Middle frontal gyrus (tissue), 1 donor: ENCODE data around the gene SLC26A1.
A peak's percentile ranks its signal among the peaks of the same experiment; 100 is the strongest.
"Not testable (repeated sequence)": the region's sequence is repeated elsewhere in the genome, so short reads cannot be mapped to it uniquely, and the experiment has no call there.

ENCODE experiments used
- DNase-seq: peaks from one replicate; pipeline ENCODE4 v3.0.0-alpha.2; 2015; ENCODE audit warnings: low spot score; ENCODE audit errors: extremely low spot score

SLC26A1 gene

DNA sequence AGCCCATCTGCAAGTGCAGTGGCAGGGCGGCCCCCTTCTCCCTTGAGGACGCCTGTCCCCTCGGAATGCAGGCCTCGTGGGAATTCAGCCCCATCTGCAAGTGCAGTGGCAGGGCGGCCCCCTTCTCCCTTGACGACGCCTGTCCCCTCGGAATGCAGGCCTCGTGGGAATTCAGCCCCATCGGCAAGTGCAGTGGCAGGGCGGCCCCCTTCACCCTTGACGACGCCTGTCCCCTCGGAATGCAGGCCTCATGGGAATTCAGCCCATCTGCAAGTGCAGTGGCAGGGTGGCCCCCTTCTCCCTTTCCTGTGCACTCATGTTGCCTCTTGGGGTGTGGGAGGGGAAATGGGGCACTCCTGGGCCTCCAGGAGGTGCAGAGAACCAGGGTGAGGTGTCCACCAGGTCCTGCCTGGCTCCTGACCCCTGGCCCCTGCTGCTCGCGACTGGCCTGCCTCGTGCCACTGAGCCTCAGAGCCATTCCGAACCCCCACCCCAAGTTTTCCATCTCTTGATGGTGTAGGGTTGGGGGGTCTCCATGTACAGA, 6.8 kb upstream of the SLC26A1 start:
- no peak for DNase-seq

GRCh38 chr4:999240-999863, 6.1 kb upstream of the SLC26A1 start:
- not testable (repeated sequence) for DNase-seq

- DNase-seq, result no peak
Measured at GRCh38 chr4:998096-998691, 5.0 kb upstream of the SLC26A1 start.

- DNase-seq, result no peak
Measured at GRCh38 chr4:997375-998071, 4.3 kb upstream of the SLC26A1 start.

- no peak for DNase-seq
Measured at GRCh38 chr4:996997-997374, 3.8 kb upstream of the SLC26A1 start.

- DNase-seq, result no peak
Measured at GRCh38 chr4:996030-996996, 3.1 kb upstream of the SLC26A1 start.

- no peak for DNase-seq
Measured at GRCh38 chr4:995311-996026, 2.3 kb upstream of the SLC26A1 start.

DNA sequence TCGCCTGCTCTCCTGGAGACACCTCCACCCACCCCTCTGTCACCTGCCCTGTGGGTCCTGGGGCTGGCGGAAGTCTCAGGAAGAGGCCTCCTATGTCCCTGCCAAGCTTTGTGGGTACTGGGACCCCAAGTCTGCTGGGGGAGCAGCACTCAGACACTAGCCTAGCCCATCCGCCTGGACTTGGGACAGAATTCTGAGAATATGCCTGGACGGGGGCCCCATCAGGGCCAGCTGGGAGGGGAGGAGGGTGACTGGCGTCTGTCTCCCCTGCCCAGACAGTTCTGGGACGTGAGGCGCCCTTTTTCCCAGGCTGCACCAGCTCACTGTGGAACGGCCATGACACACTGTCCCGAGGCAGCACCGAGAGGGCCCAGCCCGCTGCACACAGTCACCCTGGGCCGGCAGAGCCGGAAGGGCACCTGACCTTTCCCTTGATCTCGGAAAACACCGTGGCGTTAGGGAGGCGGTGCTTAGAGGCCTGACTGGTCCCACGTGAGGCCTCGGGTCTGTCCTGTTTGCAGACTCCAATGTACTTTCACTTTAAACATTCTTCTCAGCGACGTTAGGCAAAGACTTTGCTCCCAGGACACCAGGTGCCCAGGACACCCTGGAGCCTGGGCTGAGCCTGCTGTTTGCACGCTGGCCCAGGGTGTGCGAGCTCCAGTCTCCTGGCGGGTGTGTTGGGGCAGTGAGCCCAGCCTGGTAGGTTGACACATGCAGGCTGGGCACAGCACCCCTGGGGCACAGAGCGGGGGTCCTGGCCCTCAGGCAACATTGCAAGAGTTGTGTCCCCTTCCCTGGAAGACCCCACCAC, 700 bp downstream of the SLC26A1 start:
- no peak for DNase-seq

DNA sequence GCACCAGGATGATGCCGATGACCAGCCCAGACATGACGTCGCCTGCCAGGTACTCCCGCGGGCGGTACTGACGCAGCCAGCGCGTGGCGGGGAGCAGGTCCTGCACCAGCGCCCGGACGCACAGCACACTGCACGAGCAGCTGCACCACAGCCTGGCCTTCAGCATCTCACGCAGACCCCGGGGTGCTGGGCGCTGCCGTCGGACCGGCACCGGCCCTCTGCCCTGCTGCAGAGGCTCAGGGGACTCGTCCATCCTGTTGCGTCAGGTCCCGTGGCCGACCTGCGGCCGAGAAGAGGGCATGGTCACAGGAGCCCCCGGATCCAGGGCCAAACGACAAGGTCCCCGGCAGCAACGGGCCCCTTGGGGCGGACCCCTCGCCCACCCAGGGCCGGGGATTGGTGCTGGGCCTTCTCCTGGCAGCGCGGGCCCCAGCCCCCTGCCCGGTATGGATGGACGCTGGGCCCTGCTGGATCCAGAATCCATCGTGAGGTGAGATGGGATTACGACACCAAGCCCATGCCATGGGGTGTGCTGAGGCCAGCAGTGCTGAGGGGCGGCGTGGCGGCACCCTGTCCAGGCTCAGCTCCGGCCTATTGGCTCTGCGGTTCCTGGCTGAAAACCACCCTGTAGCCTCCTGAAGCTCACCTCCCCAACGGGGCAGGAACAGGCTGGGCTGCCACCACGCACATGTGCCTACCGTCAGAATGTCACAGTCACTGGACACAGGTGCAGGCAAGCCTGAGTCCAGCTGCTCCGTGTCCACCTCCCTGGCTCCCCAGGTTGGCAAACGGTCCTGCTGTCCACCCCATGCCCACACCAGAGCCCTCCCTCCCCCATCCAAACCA, 1.5 kb downstream of the SLC26A1 start:
- no peak for DNase-seq

GRCh38 chr4:990746-991367, 2.3 kb downstream of the SLC26A1 start:
- no peak for DNase-seq

DNA sequence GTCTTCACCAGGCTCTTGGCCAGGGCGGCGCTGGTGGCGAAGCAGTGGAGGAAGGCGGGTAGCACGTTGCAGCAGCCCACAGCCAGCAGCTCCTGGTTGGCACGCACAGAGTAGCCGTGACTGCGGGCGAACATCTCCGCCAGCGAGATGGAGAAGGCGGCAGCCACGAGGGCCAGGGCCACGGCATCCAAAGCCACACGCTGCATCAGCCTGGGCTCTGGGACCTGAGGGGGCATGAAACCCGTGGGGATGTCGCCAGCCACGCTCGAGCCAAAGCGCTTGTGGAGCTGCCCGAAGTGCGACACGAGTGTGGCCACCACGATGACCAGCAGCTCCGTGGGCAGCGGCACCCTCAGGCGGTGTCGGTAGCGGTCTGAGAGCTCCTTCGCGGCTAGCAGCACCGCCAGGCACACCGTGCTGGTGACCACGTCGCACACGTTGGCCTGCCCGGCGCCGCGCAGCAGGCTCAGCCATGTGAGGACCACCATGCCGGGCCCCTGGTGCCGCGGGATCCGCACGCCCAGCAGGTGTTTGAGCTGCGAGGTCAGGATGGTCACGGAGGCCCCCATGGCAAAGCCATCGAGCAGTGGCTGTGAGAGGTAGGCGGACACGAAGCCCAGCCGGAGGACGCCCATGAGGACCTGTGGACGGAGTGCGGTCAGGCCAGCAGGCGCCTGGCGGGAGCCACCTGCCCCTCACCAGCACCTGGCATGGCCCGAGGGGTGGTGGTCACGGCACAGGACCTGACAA, 3.3 kb downstream of the SLC26A1 start:
- no peak for DNase-seq

GRCh38 chr4:988726-989721, 4.2 kb downstream of the SLC26A1 start:
- no peak for DNase-seq

- no peak for DNase-seq
Measured at GRCh38 chr4:987624-988513, 5.3 kb downstream of the SLC26A1 start.

DNA sequence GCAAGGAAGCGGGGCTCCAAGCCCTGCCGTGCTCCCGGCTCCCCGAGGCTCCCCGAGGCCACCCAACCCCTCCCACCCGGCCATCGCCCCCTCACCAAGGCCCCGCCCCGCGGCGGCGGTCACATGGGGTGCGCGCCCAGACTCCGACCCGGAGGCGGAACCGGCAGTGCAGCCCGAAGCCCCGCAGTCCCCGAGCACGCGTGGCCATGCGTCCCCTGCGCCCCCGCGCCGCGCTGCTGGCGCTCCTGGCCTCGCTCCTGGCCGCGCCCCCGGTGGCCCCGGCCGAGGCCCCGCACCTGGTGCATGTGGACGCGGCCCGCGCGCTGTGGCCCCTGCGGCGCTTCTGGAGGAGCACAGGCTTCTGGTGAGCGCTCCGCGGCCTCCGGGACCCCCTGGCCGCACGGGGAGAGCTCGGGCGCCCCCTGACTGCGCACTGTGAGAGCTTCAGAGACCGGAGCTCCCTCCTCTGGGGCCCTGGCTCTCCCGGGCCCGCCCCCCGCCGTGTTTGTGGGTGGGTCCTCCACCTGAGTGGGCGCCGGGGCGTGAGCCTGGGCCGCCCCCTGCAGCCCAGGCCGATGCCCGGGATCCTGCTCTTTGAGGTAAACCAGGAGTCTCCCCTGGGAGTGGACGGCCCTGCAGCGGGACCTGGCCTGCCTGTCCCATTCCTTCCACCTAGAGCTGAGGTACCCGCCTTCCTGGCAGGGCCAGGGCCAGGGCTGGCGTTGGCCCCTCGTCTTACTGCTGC, 6.2 kb downstream of the SLC26A1 start, which contains the start of gene IDUA:
Gene IDUA, plus strand, starts transcription at position 166 of the 745 bp plus-strand sequence. Its CDS starts 41 bp downstream, at position 207.
- DNase-seq, result peak; percentile 71

DNA sequence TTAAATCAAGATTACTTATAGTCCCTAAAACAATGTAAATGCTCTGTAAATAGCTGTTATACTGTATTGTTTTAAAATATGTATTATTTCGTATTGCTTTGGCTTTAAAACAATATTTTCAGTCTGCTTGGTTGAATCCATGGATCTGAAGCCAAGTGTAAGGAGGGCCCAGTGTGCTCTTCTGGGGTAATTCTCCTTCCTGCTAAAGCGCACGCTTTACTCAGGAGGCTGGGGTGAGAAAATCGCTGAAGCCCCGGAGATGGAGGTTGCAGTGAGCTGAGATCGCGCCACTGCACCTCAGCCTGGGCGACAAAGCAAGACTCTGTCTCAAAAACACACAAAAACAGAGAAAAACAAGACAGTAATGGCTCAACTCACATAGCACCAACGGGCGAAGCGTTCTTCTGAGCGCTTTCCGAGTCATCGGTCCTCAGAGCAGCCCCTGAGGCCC, 6.8 kb downstream of the SLC26A1 start:
- no peak for DNase-seq
